ENCODE data around the gene RHOT2.

DNA sequence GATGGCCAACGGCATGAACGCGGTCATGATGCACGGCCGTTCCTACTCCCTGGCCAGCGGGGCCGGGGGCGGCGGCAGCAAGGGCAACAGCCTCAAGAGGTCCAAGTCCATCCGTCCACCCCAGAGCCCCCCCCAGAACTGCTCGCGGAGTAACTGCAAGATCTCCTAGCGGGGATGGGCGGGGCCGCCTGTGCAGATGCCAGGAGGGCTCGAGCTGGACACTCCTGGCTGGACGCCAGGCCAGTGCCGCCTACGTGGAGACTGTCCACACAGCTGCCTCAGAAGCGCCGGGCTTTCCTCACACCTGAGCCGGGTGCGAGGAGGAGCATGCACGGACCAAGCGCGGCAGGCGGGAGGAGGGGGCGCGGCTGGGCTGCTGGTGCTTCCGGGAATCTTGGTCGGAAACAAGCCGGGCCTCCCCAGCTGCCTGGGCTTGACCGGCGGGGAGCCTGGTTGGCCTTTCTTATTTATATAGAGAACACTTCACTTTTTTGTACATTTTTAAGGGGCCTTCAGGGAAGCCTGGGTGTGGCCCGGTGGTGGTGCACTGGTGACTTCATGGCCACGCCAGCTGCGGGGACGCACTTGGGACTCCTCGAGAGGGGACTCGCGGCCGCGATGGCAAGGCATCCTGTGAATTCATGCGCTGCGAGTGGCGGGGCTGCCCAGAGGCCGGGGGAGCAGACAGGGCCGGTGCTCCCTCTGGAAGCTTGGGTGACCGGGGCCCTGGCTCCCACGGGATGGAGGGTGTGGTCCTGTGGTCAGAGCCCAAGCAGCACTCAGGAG, 40.3 kb upstream of the RHOT2 start:
- TF ChIP-seq PHF8 (conservative IDR thresholded peaks at IDR 0.05; ENCODE audit: low read depth, low read length) (no peak), POLR2A (IDR thresholded peaks at IDR 0.05; ENCODE audit: control extremely low read depth in 1 of 2, low read depth in 2 of 2, low read length in 2 of 2) (no peak), SIX5 (IDR thresholded peaks at IDR 0.05; ENCODE audit: low read depth, low read length) (no peak), ZNF274 (IDR thresholded peaks at IDR 0.05; ENCODE audit: borderline replicate concordance, extremely low read depth, low read length) (no peak), HDAC2 (IDR thresholded peaks at IDR 0.05; ENCODE audit: borderline replicate concordance in 1 of 2, low read depth in 2 of 2, low read length in 2 of 2) (no peak), CTCF (IDR thresholded peaks at IDR 0.05; ENCODE audit: control extremely low read depth in 1 of 3, insufficient read depth in 1 of 3, low read depth in 1 of 3, low read length in 3 of 3) (no peak), RXRA (IDR thresholded peaks at IDR 0.05; ENCODE audit: insufficient read depth, low read depth, low read length) (no peak), POLR2AphosphoS5 (IDR thresholded peaks at IDR 0.05; ENCODE audit: low read depth, low read length) (no peak)

All from H1 (cell line).